Skeletal muscle tissue (tissue), 4 donors: ENCODE results near the gene DSTN. TPM values are rescaled to one million over a fixed set of nuclear protein-coding genes. Genes with fewer than 3 reads are reported as not detected.
A peak's percentile ranks its signal among the peaks of the same experiment; 100 is the strongest.

Experiments
- H3K27ac ChIP-seq: one replicate; pipeline ENCODE4 v1.7.0; 2013; ENCODE audit warnings: mild to moderate bottlenecking, low read depth, low read length, inconsistent platforms
- H3K27me3 ChIP-seq, 3 donors: one replicate each; pipeline ENCODE4 v1.7.0; 2013; ENCODE audit warnings: low read length in 3 of 3; ENCODE audit not compliant: control insufficient read depth in 3 of 3, insufficient read depth in 3 of 3
- H3K36me3 ChIP-seq, 3 donors: one replicate each; pipeline ENCODE4 v1.7.0; 2013; ENCODE audit warnings: low read length in 3 of 3; ENCODE audit not compliant: control insufficient read depth in 3 of 3, insufficient read depth in 3 of 3
- H3K4me1 ChIP-seq, 3 donors: one replicate each; pipeline ENCODE4 v1.7.0; 2013; ENCODE audit warnings: low read length in 3 of 3, mild to moderate bottlenecking in 3 of 3; ENCODE audit not compliant: control insufficient read depth in 3 of 3, insufficient read depth in 3 of 3
- H3K4me3 ChIP-seq, 3 donors: one replicate each; pipeline ENCODE4 v1.7.0; 2013; ENCODE audit warnings: low read length in 3 of 3
- H3K9ac ChIP-seq, 3 donors: one replicate each; pipeline ENCODE4 v1.7.0; 2013; ENCODE audit warnings: low read length in 3 of 3, mild to moderate bottlenecking in 3 of 3, moderate library complexity in 2 of 3, low read depth in 1 of 3
- H3K9me3 ChIP-seq, 3 donors: one replicate each; pipeline ENCODE4 v1.7.0; 2013; ENCODE audit warnings: low read length in 3 of 3; ENCODE audit not compliant: control insufficient read depth in 3 of 3
- total RNA-seq: library from RNA; depleted of rRNA; stranded (reverse); fragments of >200 nt; gene quantifications from one replicate; pipeline ENCODE4 v1.2.3, GENCODE V29; 2014
- donor health status: Osteomylitis.

The DSTN gene
- total RNA-seq, 1 donor from 2014 or later = 104 TPM

GRCh38 chr20:17542481-17542880 lies 27.4 kb upstream of the DSTN start:
- Histone ChIP-seq H3K4me1 (peaks cover 0 to 17% (median 3%) of the 10 kb centered on the region in 3 donors), H3K9ac (no peak overlapping the region), H3K4me3 (no peak overlapping the region), H3K27me3 (peaks cover 0 to 2% (median 0%) of the 10 kb centered on the region in 3 donors), H3K27ac (peak overlapping the region; percentile 75), H3K9me3 (no peaks in the 10 kb centered on the region), H3K36me3 (no peaks in the 10 kb centered on the region)

DNA sequence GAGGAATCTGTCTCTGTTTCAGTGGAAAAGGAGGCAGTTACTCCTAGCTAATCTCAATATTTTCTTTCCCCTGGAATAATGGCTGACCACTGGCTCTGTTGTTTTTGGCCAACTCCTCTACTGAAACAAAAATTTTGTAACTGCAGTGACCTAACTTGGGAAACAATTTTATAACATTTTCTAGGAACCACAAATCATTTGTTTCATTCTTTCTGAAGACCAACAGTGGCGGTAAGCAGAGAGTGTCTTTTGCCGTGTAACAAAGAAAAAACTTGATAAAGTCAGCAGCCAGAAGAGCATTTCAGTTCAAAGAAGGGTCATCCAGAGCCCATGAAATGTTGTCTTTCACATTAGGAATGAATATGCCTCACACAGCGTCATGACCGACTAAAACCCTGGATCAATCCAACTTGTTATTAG lies 26.9 kb upstream of the DSTN start:
- Histone ChIP-seq H3K9ac (no peak overlapping the region), H3K9me3 (no peaks in the 10 kb centered on the region), H3K27me3 (peaks cover 0 to 2% (median 0%) of the 10 kb centered on the region in 3 donors), H3K36me3 (no peaks in the 10 kb centered on the region), H3K4me1 (peaks cover 0 to 17% (median 3%) of the 10 kb centered on the region in 3 donors), H3K27ac (peak overlapping the region; percentile 75), H3K4me3 (no peak overlapping the region)

- peak overlapping the region; percentile 75 for H3K27ac ChIP-seq
- no peak overlapping the region for H3K4me3 ChIP-seq
- peaks cover 0 to 17% (median 3%) of the 10 kb centered on the region in 3 donors for H3K4me1 ChIP-seq
- H3K36me3 ChIP-seq = no peaks in the 10 kb centered on the region
- no peak overlapping the region for H3K9ac ChIP-seq
- H3K9me3 ChIP-seq = no peaks in the 10 kb centered on the region
- peaks cover 0 to 2% (median 0%) of the 10 kb centered on the region in 3 donors for H3K27me3 ChIP-seq
Measured at GRCh38 chr20:17543531-17544131, 26.2 kb upstream of the DSTN start.

- H3K27ac ChIP-seq = no peak overlapping the region
- peaks cover 0 to 2% (median 0%) of the 10 kb centered on the region in 3 donors for H3K27me3 ChIP-seq
- no peak overlapping the region for H3K9ac ChIP-seq
- no peaks in the 10 kb centered on the region for H3K36me3 ChIP-seq
- H3K4me1 ChIP-seq = peaks cover 0 to 17% (median 3%) of the 10 kb centered on the region in 3 donors
- no peaks in the 10 kb centered on the region for H3K9me3 ChIP-seq
- no peak overlapping the region for H3K4me3 ChIP-seq
Measured at GRCh38 chr20:17545127-17545526, 24.7 kb upstream of the DSTN start.

- Histone ChIP-seq H3K4me1 (peaks cover 0 to under 1% (median 0%) of the 10 kb centered on the region in 3 donors), H3K36me3 (no peaks in the 10 kb centered on the region), H3K4me3 (no peak overlapping the region), H3K9me3 (no peaks in the 10 kb centered on the region), H3K27me3 (peaks cover 0 to 1% (median 0%) of the 10 kb centered on the region in 3 donors), H3K27ac (no peak overlapping the region), H3K9ac (no peak overlapping the region)
Measured at GRCh38 chr20:17549131-17549530, 20.7 kb upstream of the DSTN start.

DNA sequence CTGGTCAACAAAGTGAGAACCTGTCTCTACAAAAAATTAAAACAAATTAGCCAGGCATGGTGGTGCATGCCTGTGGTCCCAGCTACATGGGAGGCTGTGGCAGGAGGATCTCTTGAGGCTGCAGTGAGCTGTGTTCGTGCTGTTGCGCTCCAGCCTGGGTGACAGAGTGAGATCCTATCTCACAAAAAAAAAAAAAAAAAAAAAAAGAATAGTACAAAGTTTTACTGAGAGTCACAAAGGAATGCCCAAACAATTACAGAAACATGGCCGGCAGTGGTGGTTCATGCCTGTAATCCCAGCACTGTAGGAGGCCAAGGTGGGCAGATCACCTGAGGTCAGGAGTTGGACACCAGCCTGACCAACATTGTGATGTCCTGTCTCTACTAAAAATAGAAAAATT lies 14.8 kb upstream of the DSTN start:
- no peaks in the 10 kb centered on the region for H3K27me3 ChIP-seq
- H3K27ac ChIP-seq = no peak overlapping the region
- H3K4me1 ChIP-seq = peaks cover 7 to 26% (median 8%) of the 10 kb centered on the region in 3 donors
- no peak overlapping the region for H3K9ac ChIP-seq
- no peaks in the 10 kb centered on the region for H3K36me3 ChIP-seq
- H3K4me3 ChIP-seq = no peak overlapping the region
- H3K9me3 ChIP-seq = no peaks in the 10 kb centered on the region

GRCh38 chr20:17556837-17557674 lies 12.8 kb upstream of the DSTN start:
- H3K4me1 ChIP-seq = peaks cover 7 to 26% (median 8%) of the 10 kb centered on the region in 3 donors
- peak overlapping the region; percentile 79 for H3K27ac ChIP-seq
- no peak overlapping the region for H3K4me3 ChIP-seq
- no peak overlapping the region for H3K9ac ChIP-seq
- no peaks in the 10 kb centered on the region for H3K36me3 ChIP-seq
- H3K9me3 ChIP-seq = no peaks in the 10 kb centered on the region
- H3K27me3 ChIP-seq = no peaks in the 10 kb centered on the region

GRCh38 chr20:17557675-17558006 lies 12.2 kb upstream of the DSTN start:
- H3K9ac ChIP-seq = no peak overlapping the region
- no peaks in the 10 kb centered on the region for H3K27me3 ChIP-seq
- no peaks in the 10 kb centered on the region for H3K36me3 ChIP-seq
- no peaks in the 10 kb centered on the region for H3K9me3 ChIP-seq
- H3K4me1 ChIP-seq = peaks cover 7 to 26% (median 8%) of the 10 kb centered on the region in 3 donors
- H3K4me3 ChIP-seq = no peak overlapping the region
- peak overlapping the region; percentile 79 for H3K27ac ChIP-seq

DNA sequence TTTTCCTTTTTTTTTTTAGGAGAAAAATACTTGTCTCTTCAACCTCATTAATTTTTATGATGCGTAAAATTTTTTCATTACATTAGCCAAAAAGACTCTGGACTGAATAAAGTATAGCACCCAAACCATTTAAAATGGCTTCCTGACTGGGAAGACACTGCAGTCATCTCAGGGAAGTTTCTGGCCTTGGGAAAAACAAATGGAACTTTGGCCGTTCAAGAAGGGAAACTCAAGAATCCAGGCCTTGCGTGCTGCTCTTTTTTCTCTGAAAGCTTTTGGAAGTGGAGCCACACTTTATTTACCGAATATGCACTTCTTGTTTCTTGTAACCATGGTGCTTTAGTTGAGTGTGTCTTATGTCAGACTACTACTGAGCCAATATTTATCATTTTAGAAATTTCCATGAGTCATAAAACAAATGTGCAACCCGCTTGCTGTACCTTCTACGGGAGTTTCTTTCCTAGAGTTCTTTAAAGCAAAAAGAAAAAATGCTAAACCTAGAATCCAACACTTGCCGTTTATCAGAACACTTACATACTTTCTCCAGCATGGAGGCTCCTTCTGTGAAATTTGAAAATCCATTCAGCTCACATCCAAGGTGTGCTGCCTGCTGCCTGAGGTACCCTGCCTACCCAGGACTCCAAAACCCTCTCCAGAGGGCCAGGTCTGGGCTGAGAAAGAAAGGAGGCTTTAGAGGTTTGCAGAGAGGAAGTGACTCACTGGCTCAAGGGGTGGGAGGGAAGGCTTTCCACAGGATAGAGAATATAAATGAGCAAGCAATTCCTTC lies 11.5 kb upstream of the DSTN start:
- H3K9ac ChIP-seq = peak overlapping the region in 1 of 3 donors; percentile 53
- H3K4me3 ChIP-seq = no peak overlapping the region
- H3K36me3 ChIP-seq = no peaks in the 10 kb centered on the region
- H3K27ac ChIP-seq = peak overlapping the region; percentile 79
- H3K9me3 ChIP-seq = no peaks in the 10 kb centered on the region
- peaks cover 7 to 26% (median 8%) of the 10 kb centered on the region in 3 donors for H3K4me1 ChIP-seq
- H3K27me3 ChIP-seq = no peaks in the 10 kb centered on the region
